8988T (cell line): ENCODE results near the gene PRDX6.
"Not testable (repeated sequence)": the region's sequence is repeated elsewhere in the genome, so short reads cannot be mapped to it uniquely, and the experiment has no call there.

ENCODE experiments used
- DNase-seq: peaks from one replicate; pipeline ENCODE4 v3.0.0; 2011

PRDX6 gene

GRCh38 chr1:173502104-173502503 is 25.0 kb downstream of the PRDX6 start:
- no peak for DNase-seq

DNA sequence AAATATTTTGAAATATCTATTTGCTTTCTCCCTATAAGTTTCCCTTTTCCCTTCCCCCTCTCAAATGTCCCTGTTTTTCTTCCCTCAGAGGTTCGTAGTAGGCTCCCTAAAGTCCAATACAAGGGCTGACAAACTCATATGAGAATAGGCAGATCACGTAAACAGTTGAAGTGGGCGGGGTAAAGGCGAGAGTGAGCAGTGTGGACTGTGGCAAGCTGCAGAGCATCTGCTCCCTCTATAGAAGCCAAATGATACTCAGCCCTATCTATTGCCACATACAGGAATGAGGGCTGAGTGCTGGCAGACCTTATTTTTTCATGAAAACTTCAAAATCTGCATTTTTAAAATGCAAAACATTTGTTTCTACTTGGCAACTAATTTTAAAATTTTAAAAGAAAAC is 26.3 kb downstream of the PRDX6 start:
- no peak for DNase-seq

- no peak for DNase-seq
These were observed 27.1 kb downstream of the PRDX6 start for GRCh38 chr1:173504268-173504667.

DNA sequence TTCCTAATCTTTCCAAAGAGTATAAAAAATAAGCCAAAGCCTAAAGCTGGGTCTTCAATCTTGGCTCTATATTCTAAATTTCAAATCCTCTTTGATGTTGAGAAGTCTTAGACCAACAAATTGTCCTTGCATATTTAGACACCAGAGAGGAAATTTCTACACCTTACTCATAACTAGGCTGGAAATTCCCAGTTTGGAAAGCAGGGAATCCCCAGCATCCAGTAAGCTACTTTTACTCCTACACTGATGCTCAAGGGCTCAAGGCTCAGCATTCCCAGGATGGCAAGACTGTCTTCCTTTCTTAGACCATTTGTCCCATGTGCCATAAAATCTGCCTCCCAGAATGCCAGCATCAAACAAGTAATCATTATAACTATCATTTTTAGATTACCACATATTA is 28.3 kb downstream of the PRDX6 start:
- no peak for DNase-seq

DNA sequence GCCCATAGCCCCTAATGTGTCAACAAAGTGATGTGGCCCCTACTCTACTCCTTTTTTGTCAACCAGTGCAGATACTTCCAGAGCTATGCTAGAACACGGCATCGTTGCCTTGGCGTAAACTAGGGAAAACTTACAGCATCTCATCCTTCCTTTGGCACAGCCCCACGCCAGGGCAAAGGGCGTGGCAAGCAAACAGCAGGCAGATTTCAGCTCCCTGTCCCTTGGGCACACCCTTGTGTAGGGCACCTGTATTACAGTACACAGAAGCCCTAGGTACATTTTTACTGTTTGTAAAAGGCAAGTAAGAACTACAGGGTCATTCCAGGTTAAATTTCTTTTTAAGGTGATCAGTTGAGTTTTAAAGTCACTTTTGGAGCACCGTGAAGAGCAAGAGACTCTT is 29.3 kb downstream of the PRDX6 start:
- no peak for DNase-seq

- no peak for DNase-seq
These were observed 30.2 kb downstream of the PRDX6 start for GRCh38 chr1:173507205-173507846.

DNA sequence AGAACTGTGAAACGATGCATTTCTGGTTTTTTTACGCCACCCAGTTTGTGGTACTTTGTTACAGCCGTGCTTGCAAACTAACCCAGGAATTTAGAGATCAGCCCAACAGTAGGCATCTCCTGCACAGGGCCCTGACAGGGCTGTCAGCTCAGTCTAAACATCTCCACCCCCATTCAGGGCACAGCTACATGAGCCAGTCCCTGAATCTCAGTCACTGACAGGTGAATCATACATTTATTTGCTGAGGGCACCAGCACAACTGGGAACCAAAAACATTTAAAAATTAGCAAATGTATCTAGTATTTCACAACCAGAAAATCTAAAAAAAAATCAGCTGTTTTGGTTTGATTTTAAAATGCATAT is 30.7 kb downstream of the PRDX6 start:
- no peak for DNase-seq

GRCh38 chr1:173508541-173508940 is 31.4 kb downstream of the PRDX6 start:
- DNase-seq: no peak

DNA sequence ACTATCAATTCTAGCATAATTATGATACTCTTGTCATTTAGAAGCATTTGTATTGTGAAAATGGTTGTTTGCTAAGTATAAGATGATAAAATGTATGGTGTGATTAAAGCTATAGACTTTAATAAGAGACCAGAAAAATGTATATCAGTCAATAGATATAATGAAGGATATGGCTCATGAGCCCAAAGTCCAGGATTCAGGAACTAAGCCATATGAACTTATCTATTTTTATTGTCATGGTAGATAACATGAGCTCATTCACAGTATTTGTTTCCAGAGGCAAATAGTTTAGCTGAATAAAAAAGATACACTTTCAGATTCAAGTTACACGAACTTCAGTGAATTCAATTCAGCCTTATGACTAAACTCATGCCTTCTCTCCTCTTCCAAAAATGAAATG is 32.7 kb downstream of the PRDX6 start:
- no peak for DNase-seq

GRCh38 chr1:173514503-173514902 is 37.4 kb downstream of the PRDX6 start:
- DNase-seq: not testable (repeated sequence)

- DNase-seq: no peak
These were observed 43.7 kb downstream of the PRDX6 start for GRCh38 chr1:173520799-173521198.

- no peak for DNase-seq
These were observed 46.2 kb downstream of the PRDX6 start for GRCh38 chr1:173523329-173523728.

DNA sequence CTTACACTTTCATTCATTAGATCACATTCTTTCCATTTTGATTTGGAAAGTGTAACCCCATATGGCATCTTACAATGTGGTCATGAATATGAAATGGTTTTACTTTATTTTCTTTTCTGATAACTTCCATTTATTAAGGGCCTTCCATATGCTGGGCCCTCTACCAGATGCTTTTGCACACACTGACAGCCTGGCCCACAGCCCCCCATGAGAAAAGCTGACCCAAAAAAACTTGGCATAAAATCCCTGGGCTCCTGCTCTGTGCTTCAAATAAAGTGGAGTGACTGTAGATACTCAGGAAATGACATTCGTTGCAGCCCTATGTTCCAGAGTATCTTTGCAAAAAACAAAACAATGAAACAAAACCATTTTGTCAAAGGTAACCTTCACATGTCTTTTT is 48.8 kb downstream of the PRDX6 start:
- no peak for DNase-seq

DNA sequence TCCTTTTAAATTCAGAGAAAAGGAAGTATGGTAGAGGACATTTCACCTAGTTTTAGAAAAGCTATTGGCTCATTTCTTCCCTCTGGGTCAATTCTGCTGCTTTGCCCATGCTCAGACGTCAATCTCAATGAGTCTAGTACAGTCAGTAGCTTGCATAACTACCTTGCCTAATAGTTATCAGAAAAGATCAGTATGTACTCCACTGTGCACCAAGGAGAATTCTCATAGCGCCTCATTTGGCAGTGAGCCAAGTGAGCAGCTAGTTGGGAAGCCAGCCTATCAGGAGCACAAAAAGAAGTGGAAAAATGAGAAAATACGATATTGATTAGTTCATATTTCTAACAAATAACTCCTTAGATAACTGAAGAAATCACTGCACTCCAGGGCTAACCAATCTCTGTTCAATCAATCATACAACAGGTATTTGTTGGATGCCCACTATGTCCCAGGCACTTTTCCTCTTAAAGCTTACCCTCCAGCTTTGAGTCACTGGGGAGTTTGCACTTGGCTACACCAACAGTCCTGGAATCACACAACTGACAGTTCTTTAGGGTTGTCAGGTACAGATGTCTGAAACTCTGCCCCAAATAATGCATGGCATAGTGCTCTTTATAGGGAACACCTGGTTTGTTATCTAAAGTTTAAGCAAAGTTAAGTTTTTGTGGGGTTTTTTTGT is 50.2 kb downstream of the PRDX6 start:
- DNase-seq: no peak

DNA sequence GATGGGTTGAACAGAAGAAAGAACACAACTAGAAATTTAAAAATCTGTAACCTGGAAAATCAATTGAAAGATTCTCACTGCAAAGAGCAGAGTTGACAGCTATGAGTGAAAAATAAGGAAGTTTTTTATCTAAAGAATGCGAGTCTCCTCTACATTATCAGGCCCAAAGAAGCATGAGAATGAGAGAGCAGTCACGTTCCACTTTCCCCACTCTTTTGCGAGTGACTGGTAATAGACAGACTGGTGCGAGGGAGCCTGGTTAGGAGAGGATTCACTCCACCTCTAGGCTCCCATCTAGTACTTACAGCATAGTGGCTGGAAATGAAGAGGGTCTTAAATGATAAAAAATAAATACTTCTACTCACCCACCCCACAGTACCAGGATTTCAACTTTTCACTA is 52.0 kb downstream of the PRDX6 start:
- no peak for DNase-seq

DNA sequence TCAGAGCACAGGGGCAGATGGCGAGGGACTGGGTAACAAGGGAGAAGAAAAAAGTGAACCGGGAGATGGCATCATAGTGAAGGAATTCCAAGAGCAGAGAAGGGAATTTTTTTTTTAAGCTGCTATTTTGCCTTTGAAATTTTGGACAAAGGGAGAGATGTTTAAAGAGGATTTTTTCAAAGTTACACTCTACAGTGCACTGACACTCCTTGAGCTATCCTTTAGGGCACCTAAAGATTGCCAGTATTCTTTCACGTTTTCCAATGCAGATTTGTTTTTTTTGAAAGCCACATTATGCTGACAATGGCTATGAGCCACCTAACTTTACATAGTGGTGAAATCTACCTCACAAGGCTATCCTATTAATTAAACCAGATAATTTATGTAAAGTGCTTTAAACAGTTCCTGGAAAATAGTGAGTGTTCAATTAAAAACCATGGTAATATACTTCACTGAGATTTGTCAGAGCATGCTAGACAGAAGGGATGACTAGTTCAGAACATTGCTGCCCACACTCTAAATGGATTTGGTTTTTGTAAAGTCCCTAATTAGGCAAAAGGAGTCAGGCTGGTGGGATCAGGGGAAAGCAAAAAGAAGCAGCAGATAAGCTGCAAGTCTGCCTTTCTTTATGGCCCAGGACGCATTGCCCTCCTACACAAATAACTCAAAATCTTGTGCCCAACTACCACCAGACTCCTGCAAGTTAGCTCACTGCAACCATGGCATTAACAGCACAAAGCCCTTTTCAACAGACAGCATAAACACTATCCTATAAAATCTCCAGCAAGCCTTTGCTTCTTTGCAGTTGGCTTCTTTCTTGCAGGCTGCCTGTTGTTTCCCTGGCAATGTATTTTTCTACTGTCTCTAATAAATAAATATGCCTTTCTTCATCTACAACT is 53.9 kb downstream of the PRDX6 start:
- DNase-seq: no peak

GRCh38 chr1:173532237-173532636 is 55.1 kb downstream of the PRDX6 start:
- no peak for DNase-seq

DNA sequence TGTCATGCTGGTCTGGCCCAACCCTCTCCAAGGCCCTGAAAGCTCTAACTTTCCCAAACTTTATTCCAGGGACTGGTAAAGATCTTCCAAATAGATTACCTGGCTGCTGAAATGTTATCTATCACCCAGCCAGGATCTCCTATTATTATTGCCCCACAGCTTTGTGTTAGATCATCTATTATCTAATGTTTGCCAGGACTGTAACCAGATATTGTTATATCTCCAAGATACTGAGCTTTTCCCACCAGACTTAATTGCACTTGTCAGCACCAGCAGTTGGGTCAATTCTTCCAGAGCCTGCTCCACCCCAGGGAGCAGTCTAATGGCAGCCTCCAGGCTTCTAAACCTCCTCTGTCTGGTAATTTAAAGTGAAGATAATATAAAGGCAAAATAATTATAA is 59.1 kb downstream of the PRDX6 start:
- no peak for DNase-seq
